Brain pericyte (primary cell): Measurements from ENCODE around the gene DNAL1.
"Not testable (repeated sequence)": the region's sequence is repeated elsewhere in the genome, so short reads cannot be mapped to it uniquely, and the experiment has no call there.

ENCODE experiments used
- DNase-seq: peaks from one replicate; pipeline ENCODE4 v3.0.0-alpha.2; 2012; ENCODE audit warnings: low read depth, low spot score

Gene DNAL1, protein sequence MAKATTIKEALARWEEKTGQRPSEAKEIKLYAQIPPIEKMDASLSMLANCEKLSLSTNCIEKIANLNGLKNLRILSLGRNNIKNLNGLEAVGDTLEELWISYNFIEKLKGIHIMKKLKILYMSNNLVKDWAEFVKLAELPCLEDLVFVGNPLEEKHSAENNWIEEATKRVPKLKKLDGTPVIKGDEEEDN

DNA sequence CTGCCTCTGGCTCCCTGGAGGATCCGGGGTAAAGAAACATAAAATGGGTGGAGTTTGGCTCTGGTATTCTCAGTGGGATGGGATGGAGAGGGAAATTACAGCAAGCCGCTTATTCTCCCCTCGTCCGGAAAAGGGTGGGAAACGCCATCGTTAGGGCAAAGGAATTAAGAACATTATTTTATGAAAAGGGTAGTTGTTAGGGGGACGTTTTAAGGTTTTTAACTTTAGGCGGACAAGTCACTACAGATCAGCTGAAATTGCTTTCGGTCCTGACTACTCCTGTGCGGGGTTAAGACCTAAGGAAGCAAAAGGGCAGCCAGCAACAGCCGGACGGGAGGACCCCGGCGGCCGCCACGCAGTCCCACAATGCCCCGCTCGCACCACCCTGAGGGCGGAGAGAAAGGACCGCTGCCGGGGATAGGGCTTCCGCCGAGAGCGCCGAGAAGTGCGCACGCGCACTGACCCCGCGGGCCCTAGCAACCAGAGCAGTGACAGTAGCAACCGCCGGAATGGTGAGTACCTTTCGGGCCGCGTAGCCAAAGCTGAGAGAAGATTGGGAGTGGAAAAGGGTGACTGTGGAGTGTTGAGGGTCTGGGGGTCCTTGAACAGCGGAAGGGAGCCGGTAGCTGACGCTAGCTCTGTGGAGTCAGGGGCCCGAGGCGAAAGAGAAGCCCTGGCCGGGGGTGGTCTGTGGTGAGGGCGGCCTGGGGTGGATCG lies at the start of gene DNAL1:
DNAL1 (plus strand) TSS at position 456 of the 717 bp plus-strand sequence; CDS start at position 510, 54 bp downstream.
- DNase-seq = peak; percentile 65

DNA sequence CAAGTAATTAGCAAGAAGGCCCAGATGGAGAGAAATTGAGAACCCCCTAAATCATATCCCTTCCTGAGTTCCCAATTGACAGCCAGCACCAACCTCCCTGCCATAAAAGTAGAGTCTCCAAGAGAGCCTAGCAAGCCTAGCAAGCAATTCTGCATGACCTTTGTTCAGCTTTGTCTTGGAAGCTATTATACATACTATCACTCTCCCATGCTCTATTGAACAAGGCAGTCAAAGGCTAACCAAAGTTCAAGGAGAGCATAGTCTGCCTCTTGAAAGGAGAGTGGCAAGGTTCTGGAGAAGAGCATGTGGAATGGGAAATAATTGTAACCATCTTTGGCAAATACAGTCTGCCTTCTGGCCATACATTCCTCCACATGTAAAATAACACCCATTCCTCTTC lies 45.3 kb upstream of the DNAL1 start:
- no peak for DNase-seq

DNA sequence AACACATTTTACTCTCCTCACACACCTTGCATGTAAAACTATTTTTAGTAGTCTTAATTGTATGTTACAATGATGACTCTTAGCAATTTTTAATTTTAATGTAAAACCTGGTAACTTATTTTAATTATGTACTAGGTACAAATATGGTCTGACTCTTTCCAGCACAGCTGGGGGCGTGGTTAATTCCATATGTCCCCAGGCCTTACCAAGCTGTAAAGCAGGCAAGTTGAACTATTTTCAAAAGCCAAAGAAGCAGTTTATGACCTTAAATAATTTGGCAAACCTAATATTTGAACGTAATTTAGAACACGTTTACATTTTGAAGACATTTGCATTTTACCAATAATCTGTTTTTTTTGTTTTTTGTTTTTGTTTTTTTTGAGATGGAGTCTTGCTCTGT lies 41.8 kb upstream of the DNAL1 start:
- no peak for DNase-seq

DNA sequence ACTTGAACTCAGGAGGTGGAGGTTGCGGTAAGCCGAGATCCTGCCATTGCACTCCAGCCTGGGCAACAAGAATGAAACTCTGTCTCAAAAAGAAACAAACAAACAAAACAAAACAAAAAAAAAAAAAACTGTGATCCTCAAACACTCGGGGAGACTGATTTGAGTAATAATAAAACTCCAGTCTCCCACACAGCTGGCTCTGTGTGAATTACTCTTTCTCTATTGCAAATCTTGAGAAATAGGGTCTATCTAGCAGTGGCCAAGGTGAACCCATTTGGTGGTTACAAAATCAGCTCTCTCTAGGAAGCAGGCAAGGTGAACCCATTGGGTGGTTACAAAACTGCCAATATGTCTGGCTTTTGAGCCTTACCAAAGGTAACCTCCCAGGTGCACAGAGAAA lies 38.5 kb upstream of the DNAL1 start:
- no peak for DNase-seq

DNA sequence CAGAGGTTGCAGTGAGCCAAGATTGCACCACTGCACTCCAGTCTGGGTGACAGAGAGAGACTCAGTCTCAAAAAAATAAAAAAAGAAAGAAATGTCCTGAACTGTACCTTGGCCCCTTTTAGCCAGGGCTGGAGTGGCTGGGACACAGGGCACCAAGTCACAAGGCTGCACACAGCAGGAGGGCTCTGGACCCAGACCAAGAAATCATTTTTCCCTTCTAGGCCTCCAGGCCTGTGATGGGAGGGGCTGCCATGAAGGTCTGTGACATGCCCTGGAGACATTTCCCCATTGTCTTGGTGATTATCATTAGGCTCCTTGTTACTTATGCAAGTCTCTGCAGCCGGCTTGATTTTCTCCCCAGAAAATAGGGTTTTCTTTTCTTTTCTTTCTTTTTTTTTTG lies 37.5 kb upstream of the DNAL1 start:
- DNase-seq = no peak

DNA sequence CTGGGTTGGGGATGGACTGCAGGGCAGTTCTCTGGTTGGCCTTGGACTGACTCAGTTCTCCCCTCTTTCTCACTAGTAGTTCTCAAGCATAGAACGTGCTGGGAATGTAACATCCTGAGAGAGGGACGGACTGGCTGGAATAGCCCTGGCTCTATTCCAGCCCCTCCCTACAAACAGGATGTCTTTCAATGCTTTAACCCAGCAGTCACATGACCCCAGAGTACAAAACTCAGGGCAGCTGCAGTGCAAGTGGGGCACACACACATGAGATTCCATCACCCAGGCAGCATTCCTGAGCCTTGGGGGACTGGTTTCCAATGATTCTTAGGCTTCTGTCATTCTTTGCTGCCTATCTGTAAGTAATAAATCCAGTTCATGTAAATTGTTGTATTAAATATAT lies 34.1 kb upstream of the DNAL1 start:
- no peak for DNase-seq

DNA sequence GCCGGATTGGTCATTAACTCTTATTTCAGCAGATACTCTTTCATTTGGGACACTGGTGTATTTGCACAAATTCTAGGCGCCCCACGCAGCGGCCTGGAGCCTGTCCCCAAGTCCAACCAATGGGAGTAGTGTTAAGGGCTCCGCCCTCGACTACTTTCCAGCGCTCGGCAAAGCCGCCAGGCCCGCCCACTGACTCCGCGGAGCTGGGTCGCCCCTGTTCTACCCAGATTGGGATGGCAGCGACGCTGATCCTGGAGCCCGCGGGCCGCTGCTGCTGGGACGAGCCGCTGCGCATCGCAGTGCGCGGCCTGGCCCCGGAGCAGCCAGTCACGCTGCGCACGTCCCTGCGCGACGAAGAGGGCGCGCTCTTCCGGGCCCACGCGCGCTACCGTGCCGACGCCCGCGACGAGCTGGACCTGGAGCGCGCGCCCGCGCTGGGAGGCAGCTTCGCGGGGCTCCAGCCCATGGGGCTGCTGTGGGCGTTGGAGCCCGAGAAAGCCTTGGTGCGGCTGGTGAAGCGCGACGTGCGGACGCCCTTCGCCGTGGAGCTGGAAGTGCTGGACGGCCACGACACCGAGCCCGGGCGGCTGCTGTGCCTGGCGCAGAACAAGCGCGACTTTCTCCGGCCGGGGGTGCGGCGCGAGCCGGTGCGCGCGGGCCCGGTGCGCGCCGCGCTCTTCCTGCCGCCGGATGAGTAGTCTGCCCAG lies 32.3 kb upstream of the DNAL1 start, which contains the start of gene ACOT6:
ACOT6 (plus strand) TSS at position 179 of the 707 bp plus-strand sequence; CDS start at position 234, 55 bp downstream.
- no peak for DNase-seq

DNA sequence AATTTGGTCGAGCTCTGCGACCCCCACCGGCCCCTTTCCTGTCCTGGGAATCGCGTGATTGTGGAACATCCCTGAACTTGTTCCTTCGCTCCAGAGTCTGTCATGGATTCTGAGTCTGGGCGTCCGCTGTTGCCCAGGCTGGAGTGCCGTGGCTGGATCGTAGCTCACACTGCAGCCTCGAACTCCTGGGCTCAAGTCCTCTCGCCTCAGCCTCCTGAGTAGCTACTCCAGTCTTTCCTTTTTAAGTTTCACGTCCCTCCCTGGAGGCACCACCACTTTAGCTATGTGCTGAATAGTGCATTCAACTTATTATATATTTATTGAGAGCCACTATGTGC lies 31.8 kb upstream of the DNAL1 start:
- no peak for DNase-seq

DNA sequence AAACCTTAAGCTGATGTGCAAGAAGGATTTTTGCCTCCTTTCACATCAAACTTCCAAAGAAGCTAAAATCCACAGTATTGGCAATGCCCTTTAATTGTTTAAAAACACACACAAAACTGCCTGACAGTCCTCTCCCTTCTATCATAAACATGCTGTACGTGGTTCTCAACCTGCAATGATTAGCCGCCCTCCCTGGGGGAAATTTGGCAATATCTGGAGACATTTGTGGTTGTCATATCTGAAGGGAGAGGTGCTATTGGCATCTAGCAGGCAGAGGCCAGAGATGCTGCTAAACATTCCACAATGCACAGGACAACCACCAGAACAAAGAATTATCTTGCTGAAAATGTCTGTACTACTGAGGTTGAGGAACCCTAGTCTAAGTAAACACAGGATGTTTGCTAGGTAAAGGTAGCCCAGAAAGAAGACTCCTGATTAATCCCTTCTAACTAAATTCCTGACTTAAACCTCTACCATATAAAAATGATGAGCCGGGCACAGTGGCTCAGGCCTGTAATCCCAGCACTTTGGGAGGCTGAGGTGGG lies 31.3 kb upstream of the DNAL1 start:
- no peak for DNase-seq

DNA sequence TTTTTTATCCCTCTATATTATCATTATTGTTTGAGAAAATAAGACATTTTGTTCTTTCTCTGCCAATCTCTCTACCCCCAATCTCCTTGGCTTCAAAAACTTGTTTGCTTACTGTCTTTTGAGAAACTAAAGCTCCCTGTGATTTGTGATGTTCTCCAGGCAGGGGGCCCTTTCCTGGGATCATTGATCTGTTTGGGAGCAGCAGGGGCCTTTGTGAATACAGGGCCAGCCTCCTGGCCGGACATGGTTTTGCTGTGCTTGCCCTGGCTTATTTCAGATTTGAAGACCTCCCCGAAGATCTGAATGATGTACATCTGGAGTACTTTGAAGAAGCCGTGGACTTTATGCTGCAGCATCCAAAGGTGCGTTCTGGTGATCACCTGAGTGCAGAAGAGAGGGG lies 28.0 kb upstream of the DNAL1 start:
- DNase-seq = no peak

DNA sequence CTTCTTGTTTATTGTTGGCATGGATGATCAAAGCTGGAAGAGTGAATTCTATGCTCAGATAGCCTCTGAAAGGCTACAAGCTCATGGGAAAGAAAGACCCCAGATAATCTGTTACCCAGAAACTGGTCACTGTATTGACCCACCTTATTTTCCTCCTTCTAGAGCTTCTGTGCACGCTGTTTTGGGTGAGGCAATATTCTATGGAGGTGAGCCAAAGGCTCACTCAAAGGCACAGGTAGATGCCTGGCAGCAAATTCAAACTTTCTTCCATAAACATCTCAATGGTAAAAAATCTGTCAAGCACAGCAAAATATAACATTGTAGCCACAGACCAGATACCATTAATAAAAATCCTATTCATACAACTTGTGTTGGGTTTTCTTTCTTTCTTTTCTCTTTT lies 25.3 kb upstream of the DNAL1 start:
- no peak for DNase-seq

DNA sequence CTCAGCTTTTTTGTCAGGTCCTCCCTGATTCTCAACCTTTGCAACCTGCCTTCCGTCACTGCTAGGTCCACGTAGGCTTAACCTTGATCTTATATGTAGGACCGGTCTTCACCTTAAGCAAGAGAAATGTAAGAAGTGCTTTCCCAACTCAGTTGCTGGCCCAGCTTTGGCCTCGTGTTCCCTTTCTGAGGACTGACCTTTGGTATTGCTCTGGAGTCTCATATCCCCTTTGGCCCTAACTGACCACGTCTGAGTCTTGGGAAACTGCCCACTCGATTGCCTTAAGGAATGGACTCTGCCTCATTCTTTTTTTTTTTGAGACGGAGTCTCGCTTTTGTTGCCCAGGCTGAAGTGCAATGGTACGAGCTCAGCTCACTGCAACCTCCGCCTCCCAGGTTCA lies 24.5 kb upstream of the DNAL1 start:
- no peak for DNase-seq

DNA sequence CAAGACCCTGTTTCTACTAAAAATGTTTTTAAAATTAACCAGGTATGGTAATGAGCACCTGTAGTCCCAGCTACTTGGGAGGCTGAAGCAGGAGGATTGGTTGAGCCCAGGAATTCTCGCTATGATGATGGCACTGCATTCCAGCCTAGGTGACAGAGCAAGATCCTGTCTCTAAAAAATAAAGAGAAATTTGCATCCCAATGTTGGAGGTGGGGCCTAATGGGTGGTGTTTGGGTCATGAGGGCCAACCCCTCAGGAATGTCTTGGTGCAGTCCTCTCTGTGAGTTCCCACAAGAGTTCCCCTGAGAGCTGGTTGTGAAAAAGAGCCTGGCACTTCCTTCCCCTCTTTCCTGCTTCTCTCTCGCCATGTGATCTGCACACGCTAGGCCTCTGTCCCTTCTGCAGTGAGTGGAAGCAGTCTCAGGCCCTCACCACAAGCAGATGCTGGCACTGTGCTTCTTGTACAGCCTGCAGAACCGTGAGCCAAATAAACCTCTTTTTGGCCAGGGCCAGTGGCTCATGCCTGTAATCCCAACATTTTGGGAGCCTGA lies 21.2 kb upstream of the DNAL1 start:
- no peak for DNase-seq

DNA sequence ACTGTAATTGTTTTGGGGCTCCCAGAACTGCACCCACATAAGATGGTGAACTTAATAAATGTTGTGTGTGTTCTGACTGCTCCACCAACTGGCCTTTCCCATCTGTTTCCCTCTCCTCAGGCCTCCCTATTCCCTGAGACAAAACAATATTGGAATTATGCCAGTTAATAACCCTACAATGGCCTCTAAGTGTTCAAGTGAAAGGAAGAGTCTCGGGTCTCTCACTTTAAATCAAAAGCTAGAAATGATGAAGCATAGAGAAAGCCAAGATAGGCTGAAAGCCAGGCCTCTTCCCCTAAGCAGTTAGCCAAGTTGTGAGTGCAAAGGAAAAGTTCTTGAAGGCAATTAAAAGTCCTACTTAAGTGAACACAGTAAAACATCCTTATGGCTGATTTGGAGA lies 19.1 kb upstream of the DNAL1 start:
- no peak for DNase-seq

DNA sequence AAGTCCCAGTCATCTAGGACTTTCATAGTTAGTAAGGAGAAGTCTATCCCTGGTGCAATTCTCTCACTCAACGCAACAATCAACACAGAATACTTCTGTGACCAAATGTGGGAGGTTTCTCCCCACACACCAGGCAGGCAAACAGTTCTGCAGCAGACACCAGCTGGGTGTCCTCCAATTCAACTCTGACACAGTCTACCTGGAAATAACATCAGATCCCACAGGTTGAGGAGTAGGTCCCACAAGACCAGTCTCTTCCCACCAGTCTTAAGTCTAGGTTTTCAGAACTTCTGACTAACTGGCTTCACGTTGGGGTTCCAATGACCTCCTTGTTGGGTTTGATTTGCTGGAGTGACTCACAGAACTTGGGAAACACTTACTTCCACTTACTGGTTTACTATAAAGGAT lies 17.6 kb upstream of the DNAL1 start:
- no peak for DNase-seq

DNA sequence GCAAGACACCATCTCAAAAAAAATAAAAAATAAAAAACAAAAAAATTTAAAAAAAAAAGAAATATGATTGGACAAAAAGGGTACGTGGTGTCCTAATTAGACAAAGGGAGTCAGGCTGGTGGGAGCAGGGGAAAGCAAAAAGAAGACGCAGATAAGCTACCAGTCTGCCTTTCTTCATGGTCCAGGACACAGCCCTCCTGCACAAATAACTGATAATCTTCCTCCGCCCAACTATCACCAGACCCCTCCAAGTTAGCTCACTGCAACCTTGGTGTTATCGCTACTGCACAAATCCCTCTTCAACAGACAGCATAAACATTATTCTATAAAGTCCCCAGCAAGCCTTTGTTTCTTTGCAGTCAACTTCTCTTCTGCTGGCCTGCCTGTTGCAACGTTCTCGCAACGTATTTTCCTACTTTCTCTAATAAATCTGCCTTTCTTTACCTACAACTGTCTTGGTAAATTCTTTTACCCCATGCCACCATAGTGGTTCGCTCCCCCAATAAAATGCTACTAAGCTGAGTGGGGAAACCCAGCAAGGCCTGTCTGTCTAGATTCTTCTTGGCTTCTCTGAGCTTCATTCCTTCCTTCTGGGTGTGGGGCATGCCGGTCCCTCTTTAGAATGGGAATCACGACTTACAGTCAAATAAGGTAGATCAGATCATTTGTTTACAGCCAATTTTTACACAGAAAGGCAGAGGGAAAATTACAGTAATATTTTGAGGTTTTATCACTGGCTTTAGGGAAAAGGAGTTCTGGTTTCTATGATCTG lies 14.6 kb upstream of the DNAL1 start:
- no peak for DNase-seq

DNA sequence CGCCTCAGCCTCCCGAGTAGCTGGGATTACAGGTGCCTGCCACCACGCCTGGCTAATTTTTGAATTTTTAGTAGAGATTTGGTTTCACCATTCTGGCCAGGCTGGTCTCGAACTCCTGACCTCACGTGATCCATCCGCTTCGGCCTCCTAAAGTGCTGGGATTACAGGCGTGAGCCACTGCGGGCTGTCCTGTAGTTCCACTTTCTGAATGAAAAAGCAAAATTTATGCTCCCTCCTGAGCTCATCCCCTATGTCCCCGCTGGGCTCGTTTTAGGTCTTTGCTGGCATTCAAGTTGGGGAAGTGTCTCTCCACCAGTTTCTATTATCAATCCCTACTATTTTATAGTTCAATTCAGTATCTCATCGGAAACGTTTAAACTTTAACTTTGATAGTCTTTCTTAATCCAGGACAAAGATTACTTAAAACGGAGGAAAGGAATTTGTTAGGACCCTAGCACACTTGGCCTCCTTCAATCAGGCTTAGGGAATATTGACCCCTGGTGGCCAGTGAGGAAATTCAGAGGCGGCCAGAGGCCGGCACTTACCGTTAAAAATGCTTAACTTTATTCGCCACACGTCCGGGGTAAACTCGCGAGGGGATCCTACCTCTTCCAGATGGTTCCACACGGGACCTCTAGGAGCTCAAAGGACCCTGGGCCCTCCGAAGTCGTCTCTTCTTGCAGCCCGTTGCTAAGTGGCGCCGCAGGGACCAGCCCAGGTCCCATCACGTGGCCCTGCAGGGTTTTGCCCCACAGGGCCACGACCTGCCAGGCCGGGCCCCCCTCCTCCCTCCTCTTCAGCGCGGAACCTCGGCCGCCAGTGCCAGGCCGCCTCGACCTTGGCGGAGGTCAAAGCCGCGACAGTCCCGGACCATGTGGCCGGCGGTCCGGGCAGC lies 11.4 kb upstream of the DNAL1 start:
- DNase-seq = no peak

DNA sequence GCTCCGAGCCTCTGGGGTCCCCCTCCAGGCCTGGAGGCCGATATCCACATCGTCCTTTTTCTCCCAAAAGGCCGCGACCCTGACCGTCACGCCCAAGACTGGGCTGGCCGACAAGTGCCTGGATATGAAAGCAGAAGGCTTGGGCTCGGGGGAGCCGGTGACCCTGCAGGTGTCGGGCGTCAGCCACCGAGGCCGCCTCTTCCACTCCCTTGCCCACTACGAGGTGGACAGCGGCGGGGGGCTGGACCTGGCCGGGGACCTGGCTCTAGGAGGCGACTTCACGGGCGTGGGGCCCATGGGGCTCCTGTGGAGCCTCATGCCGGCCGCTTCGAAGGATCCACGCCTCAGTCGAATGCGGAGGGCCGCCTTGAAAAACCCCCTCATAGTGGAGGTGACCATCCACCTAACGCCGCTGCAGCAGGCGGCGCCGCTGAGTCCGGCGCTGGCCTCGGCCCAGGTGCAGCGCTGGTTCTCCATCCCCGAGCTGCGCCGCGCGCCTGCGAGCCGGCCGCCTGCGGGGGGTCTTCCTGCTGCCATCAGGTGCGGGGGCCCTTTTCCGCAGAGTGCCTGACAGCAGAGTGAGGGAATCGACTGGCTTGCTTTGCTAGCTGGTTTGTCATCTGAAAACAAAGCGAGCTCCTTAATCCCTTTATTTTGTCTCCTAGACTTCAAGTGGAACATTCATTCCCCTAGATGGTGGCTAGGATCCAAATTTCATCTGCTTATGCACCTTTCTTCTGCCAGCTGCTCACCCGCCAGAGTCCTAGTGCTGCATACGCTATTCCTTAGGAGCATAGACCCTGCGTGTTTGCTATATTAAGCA lies 10.6 kb upstream of the DNAL1 start:
- no peak for DNase-seq

DNA sequence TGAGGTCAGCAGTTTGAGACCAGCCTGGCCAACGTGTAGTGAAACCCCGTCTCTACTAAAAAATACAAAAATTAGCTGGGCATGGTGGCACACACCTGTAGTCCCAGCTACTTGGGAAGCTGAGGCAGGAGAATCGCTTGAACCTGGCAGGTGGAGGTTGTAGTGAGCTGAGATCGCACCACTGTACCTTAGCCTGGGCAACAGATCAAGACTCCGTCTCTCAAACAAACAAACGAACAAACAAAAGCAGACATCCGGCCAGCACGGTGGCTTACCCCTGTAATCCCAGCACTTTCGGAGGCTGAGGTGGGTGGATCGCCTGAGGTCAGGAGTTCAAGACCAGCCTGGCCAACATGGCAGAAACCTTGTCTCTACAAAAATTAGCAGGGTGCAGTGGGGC lies 8.4 kb upstream of the DNAL1 start:
- not testable (repeated sequence) for DNase-seq

DNA sequence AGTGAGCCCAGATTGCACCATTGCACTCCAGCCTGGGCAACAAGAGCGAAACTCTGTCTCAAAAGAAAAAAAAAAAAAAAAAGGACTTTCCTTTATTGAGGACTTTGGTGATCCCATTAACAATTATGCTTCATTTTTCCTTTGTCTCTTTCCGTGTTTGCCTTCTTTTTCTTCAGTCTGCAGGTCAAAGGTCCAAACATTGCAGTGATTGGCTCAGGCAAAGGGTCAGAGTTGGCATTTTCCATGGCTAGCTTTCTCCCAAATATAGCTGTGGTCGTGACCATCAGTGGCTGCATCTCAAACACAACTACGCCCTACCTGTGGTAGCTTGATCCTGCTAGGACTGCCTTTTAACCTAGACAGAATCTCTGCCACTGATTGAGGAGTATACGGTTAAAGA lies 7.0 kb upstream of the DNAL1 start:
- no peak for DNase-seq
